ENCODE measurements around the gene DKKL1. TPM values are rescaled to one million over a fixed set of nuclear protein-coding genes. Genes with fewer than 3 reads are reported as not detected.

Gene DKKL1
- total RNA-seq, 1 experiment from 2014 or later, result 2.4 TPM

GRCh38 chr19:49362929-49363267 is 779 bp upstream of the DKKL1 start:
- Mint-ChIP-seq H3K4me1 (peaks cover 8% of the 10 kb centered on the region), H3K9me3 (no peaks in the 10 kb centered on the region), H3K27me3 (ENCODE audit: low read depth) (peaks cover 5% of the 10 kb centered on the region), H3K27ac (no peak overlapping the region), H3K4me3 (no peak overlapping the region), H3K36me3 (peaks cover 15% of the 10 kb centered on the region)
- ChIA-PET POLR2A (interaction anchor here (0.7 to 1.9 kb wide), 6 partner anchors 23 to 89 kb away, joined by 3 to 12 read pairs (median 4); partner anchors contain the start of gene PIH1D1), CTCF (interaction anchor here (0.6 to 2.9 kb wide), 29 partner anchors 11 to 370 kb away, joined by 3 to 17 read pairs (median 4); partner anchors contain the start of genes ALDH16A1, GYS1, PIH1D1 and RUVBL2)
- TF ChIP-seq NFYB (CRISPR knock-in tag; conservative IDR thresholded peaks at IDR 0.05; ENCODE audit: low read depth), result no peak
- no peak for TF ChIP-seq EMX1 (CRISPR knock-in tag; IDR thresholded peaks at IDR 0.05)
- TF ChIP-seq ATF3 (CRISPR knock-in tag; conservative IDR thresholded peaks at IDR 0.05), result no peak
- no peak for TF ChIP-seq MYBL2 (CRISPR knock-in tag; IDR thresholded peaks at IDR 0.05)
- TF ChIP-seq KAT7 (CRISPR knock-in tag; IDR thresholded peaks at IDR 0.05; ENCODE audit: borderline replicate concordance), result no peak
- no peak for TF ChIP-seq FOXJ3 (CRISPR knock-in tag; IDR thresholded peaks at IDR 0.05; ENCODE audit: borderline replicate concordance)
- TF ChIP-seq ZBTB21 (CRISPR knock-in tag; IDR thresholded peaks at IDR 0.05; ENCODE audit: borderline replicate concordance), result no peak
- no peak for TF ChIP-seq IRF2 (CRISPR knock-in tag; IDR thresholded peaks at IDR 0.05; ENCODE audit: borderline replicate concordance, low read depth)
- no peak for TF ChIP-seq ATF6 (CRISPR knock-in tag; IDR thresholded peaks at IDR 0.05)
- TF ChIP-seq CREM (CRISPR knock-in tag; IDR thresholded peaks at IDR 0.05), result no peak
- ATAC-seq, result no peak; the same call in 1 of the 2 replicates
- peak; percentile 24 for DNase-seq (ENCODE audit: low spot score)

GRCh38 chr19:49364083-49364737 is 533 bp downstream of the DKKL1 start:
- peaks cover 8% of the 10 kb centered on the region for H3K4me1 Mint-ChIP-seq
- TF ChIP-seq NFYB (CRISPR knock-in tag; conservative IDR thresholded peaks at IDR 0.05; ENCODE audit: low read depth) (no peak), SMAD4 (CRISPR knock-in tag; IDR thresholded peaks at IDR 0.05) (no peak), TEAD4 (CRISPR knock-in tag; IDR thresholded peaks at IDR 0.05) (no peak), OVOL2 (CRISPR knock-in tag; IDR thresholded peaks at IDR 0.05; ENCODE audit: borderline replicate concordance) (no peak), GRHL2 (CRISPR knock-in tag; IDR thresholded peaks at IDR 0.05; ENCODE audit: insufficient replicate concordance, severe bottlenecking) (no peak), PRRX2 (CRISPR knock-in tag; IDR thresholded peaks at IDR 0.05) (no peak), GABPB1 (CRISPR knock-in tag; IDR thresholded peaks at IDR 0.05) (no peak), ZNF232 (CRISPR knock-in tag; IDR thresholded peaks at IDR 0.05) (no peak), ESRRA (CRISPR knock-in tag; IDR thresholded peaks at IDR 0.05; ENCODE audit: borderline replicate concordance) (no peak), USF2 (CRISPR knock-in tag; IDR thresholded peaks at IDR 0.05) (no peak), ZNF121 (CRISPR knock-in tag; IDR thresholded peaks at IDR 0.05) (no peak), FOXK1 (CRISPR knock-in tag; IDR thresholded peaks at IDR 0.05) (no peak), FOXP1 (CRISPR knock-in tag; IDR thresholded peaks at IDR 0.05; ENCODE audit: borderline replicate concordance) (no peak), ZSCAN18 (CRISPR knock-in tag; IDR thresholded peaks at IDR 0.05) (no peak), SOX15 (CRISPR knock-in tag; IDR thresholded peaks at IDR 0.05) (no peak), CDX4 (CRISPR knock-in tag; IDR thresholded peaks at IDR 0.05; ENCODE audit: borderline replicate concordance) (no peak), NR3C1 (CRISPR knock-in tag; conservative IDR thresholded peaks at IDR 0.05; ENCODE audit: low read depth) (no peak), FOXP4 (CRISPR knock-in tag; IDR thresholded peaks at IDR 0.05) (no peak), TEAD1 (CRISPR knock-in tag; IDR thresholded peaks at IDR 0.05) (no peak)
- ChIA-PET CTCF (interaction anchor here (1.3 to 1.4 kb wide), 2 partner anchors 52 to 71 kb away, joined by 3 to 12 read pairs; no protein-coding TSS in a partner anchor), POLR2A (no interaction called here)
- peaks cover 5% of the 10 kb centered on the region for H3K27me3 Mint-ChIP-seq (ENCODE audit: low read depth)
- peaks cover 10% of the 10 kb centered on the region for H3K36me3 Mint-ChIP-seq
- ATAC-seq (no peak), DNase-seq (ENCODE audit: low spot score) (peak; percentile 23)
- no peak overlapping the region for H3K4me3 Mint-ChIP-seq
- no peak overlapping the region for H3K27ac Mint-ChIP-seq
- H3K9me3 Mint-ChIP-seq, result peaks cover 6% of the 10 kb centered on the region
